Measurements from ENCODE around the gene PDE11A.

Gene PDE11A

GRCh38 chr2:177758591-177759371 is 313.8 kb downstream of the PDE11A start:
- DNase-seq (ENCODE audit: low spot score) = no peak

GRCh38 chr2:177756336-177756735 is 316.2 kb downstream of the PDE11A start:
- no peak for DNase-seq (ENCODE audit: low spot score)

- no peak for DNase-seq (ENCODE audit: low spot score)
Observed at GRCh38 chr2:177754492-177754873, 318.1 kb downstream of the PDE11A start.

GRCh38 chr2:177753682-177754491 is 318.7 kb downstream of the PDE11A start:
- DNase-seq (ENCODE audit: low spot score) = no peak

GRCh38 chr2:177748360-177748759 is 324.2 kb downstream of the PDE11A start:
- DNase-seq (ENCODE audit: low spot score) = no peak

- DNase-seq (ENCODE audit: low spot score) = no peak
Observed at GRCh38 chr2:177747384-177747783, 325.2 kb downstream of the PDE11A start.

- no peak for DNase-seq (ENCODE audit: low spot score)
Observed at GRCh38 chr2:177746358-177746757, 326.2 kb downstream of the PDE11A start.

- DNase-seq (ENCODE audit: low spot score) = no peak
Observed at GRCh38 chr2:177745531-177745930, 327.0 kb downstream of the PDE11A start.

- no peak for DNase-seq (ENCODE audit: low spot score)
Observed at GRCh38 chr2:177742851-177743250, 329.7 kb downstream of the PDE11A start.

GRCh38 chr2:177741866-177742265 is 330.7 kb downstream of the PDE11A start:
- DNase-seq (ENCODE audit: low spot score) = no peak

GRCh38 chr2:177740700-177741099 is 331.9 kb downstream of the PDE11A start:
- DNase-seq (ENCODE audit: low spot score) = no peak

GRCh38 chr2:177738461-177739235 is 333.9 kb downstream of the PDE11A start:
- DNase-seq (ENCODE audit: low spot score) = no peak

GRCh38 chr2:177735318-177735803 is 337.2 kb downstream of the PDE11A start:
- no peak for DNase-seq (ENCODE audit: low spot score)

- DNase-seq (ENCODE audit: low spot score) = no peak
Observed at GRCh38 chr2:177733322-177733855, 339.2 kb downstream of the PDE11A start.

- DNase-seq (ENCODE audit: low spot score) = no peak
Observed at GRCh38 chr2:177731384-177731783, 341.2 kb downstream of the PDE11A start.

GRCh38 chr2:177730792-177731191 is 341.8 kb downstream of the PDE11A start:
- no peak for DNase-seq (ENCODE audit: low spot score)

- no peak for DNase-seq (ENCODE audit: low spot score)
Observed at GRCh38 chr2:177730363-177730762, 342.2 kb downstream of the PDE11A start.

- DNase-seq (ENCODE audit: low spot score) = no peak
Observed at GRCh38 chr2:177728920-177729319, 343.7 kb downstream of the PDE11A start.

- no peak for DNase-seq (ENCODE audit: low spot score)
Observed at GRCh38 chr2:177728399-177728765, 344.2 kb downstream of the PDE11A start.

- no peak for DNase-seq (ENCODE audit: low spot score)
Observed at GRCh38 chr2:177727577-177728398, 344.8 kb downstream of the PDE11A start.

GRCh38 chr2:177726931-177727348 is 345.6 kb downstream of the PDE11A start:
- DNase-seq (ENCODE audit: low spot score) = no peak
